DND-41 (cell line): Measurements from ENCODE around the gene CAMP.
"Not testable (repeated sequence)": the region's sequence is repeated elsewhere in the genome, so short reads cannot be mapped to it uniquely, and the experiment has no call there.

Experiments
- CTCF ChIP-seq: IDR thresholded peaks from 2 replicates; pipeline ENCODE4 v1.5.1; 2012; ENCODE audit warnings: borderline replicate concordance, low read length, moderate library complexity, mild to moderate bottlenecking; ENCODE audit not compliant: poor library complexity, severe bottlenecking; ENCODE audit errors: extremely low read depth
- EZH2 ChIP-seq: IDR thresholded peaks from 3 replicates; pipeline ENCODE4 v1.6.1; 2012; ENCODE audit warnings: borderline replicate concordance, low read depth, mild to moderate bottlenecking, moderate library complexity, low read length, inconsistent platforms; ENCODE audit not compliant: severe bottlenecking

GRCh38 chr3:48210534-48210933, 12.8 kb upstream of the CAMP start:
- TF ChIP-seq EZH2, CTCF: not testable (repeated sequence)
